Activated CD4-positive, alpha-beta T cell treated with anti-CD3 and anti-CD28 coated beads, Interleukin-2, amount 50 U/mL, for 1 hour (primary cell): ENCODE data around the gene CFAP299.
"Not testable (repeated sequence)": the region's sequence is repeated elsewhere in the genome, so short reads cannot be mapped to it uniquely, and the experiment has no call there.

Source experiments
- DNase-seq: peaks from one replicate; pipeline ENCODE4 v3.0.0-alpha.2; 2020

CFAP299 gene

DNA sequence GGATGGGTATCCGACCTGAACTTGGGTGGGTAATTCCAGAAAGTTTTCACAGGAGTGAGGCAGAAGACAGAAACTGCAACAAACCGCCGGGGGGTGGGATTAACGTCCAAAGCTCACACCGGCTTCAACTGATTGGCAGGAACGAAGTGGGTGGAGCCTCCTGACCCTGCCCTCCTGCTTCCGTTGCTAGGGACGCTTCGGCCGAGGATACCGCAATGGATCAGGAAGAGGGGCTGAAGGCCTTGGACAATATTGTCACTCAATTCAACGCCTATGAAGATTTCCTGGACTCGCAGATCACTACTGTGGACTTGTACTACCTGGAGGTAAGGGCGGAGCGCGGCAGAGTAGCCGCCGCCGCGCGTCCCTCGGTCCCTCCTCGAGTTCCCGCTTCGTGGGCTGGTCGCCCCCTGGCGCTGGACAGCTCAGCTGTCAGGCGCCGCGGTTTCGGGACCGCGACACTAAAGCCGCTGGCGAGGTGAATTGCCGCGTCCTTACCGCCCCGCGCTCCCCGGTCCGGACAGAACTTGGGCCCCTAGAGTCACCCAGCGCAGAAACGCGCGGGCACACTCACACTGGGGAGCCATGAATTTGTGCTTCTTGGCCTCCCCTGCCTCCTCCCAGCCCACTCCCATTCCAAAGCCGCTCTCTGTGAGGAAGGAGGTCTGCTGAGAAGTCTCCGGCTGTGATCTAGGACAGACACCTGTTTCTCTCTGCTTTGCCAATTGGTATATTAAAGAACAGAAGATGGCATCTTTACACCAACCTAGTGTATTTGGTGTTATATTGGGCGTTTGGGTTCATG is at the start of gene CFAP299:
Gene CFAP299 (plus strand): TSS at position 177 of the 805 bp plus-strand sequence.
- peak; percentile 22 for DNase-seq

DNA sequence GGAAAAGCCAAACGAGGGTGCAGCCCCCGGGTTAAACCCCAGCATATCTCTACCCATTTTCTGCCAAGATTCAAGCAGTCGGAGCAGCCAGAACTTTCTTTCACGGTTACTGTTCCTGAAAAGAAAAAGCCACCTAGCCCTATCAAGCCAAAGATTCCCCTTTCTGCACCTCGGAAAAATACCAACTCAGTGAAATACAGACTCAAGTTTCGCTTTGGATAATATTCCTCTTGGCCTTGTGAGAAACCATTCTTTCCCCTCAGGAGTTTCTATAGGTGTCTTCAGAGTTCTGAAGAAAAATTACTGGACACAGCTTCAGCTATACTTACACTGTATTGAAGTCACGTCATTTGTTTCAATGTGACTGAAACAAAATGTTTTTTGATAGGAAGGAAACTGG is 49.1 kb upstream of the CFAP299 start:
- DNase-seq: no peak

DNA sequence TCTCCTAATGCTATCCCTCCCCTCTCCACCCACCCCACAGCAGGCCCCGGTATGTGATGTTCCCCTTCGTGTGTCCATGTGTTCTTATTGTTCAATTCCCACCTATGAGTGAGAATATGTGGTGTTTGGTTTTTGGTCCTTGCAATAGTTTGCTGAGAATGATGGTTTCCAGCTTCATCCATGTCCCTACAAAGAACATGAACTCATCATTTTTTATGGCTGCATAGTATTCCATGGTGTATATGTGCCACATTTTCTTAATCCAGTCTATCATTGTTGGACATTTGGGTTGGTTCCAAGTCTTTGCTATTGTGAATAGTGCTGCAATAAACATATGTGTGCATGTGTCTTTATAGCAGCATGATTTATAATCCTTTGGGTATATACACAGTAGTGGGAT is 44.9 kb upstream of the CFAP299 start:
- DNase-seq: not testable (repeated sequence)

DNA sequence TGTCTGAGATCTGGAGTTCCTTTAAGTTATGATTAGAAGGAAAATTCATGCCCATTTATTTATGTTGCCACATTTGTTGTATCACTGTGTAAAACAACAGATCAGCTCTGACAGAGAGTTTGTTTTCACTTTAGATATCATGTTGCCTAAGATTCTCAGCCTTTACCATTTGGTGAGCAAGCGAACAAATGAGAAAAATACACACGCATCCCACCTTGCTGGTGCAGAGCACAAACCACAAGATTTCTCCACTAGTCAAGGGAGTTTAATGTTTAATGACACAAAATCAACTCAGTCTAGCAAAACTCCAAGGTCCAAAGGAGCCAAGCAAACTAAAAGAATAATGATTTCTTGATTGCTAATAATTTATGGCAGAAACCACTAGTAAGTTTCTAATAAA is 41.3 kb upstream of the CFAP299 start:
- DNase-seq: no peak

DNA sequence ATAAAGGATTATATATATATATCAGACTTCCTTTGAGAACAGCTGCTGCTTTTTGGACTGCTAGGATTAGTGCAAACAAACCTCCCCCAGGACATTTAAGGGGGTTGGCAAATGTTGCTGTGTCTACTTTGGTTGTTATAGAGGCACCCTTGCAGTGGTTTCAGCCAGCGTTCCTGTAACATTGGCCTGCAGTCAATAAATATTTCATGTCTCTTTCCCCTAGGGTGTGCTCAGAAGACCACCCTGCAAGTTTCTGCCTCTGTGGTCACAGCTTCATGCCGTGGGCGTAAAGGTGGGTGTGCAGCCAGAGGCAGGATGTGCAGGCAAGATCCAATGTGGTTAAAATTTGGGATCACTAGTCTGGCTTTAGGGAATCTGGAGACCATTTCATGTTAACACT is 40.2 kb upstream of the CFAP299 start:
- no peak for DNase-seq

DNA sequence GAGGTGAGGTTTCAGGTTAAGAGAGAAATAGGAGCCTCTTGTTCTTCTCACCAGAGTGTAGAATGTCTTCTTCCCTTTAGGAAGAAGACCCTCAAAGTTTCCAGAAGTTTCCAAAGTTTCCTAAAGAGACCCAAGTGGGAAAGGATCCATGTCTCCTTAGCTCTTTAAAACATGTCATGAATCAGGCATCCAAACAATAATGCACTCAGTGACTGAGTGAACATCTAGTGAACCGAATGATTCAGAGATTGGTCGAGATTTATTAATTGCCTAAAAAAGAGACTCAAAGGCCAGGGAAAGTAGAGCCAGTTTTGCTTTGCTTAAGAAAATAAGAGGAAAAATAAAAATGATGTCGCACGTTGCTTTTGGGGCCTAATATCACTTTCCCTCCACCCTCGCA is 39.7 kb upstream of the CFAP299 start:
- DNase-seq: no peak

DNA sequence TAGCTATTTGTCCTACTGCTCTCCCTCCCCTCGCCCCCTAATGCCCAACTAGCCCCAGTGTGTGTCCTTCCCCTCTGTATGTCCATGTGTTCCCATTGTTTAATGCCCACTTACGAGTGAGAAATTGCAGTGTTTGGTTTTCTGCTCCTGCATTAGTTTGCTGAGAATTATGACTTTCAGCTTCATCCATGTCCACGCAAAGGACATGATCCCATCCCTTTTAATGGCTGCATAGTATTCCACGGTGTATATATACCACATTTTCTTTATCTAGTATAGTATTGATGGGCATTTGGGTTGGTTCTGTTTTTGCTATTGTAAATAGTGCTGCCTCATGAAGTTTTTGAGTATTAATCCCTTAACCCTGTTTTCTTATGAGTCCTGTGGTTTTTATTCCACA is 33.6 kb upstream of the CFAP299 start:
- DNase-seq: no peak

DNA sequence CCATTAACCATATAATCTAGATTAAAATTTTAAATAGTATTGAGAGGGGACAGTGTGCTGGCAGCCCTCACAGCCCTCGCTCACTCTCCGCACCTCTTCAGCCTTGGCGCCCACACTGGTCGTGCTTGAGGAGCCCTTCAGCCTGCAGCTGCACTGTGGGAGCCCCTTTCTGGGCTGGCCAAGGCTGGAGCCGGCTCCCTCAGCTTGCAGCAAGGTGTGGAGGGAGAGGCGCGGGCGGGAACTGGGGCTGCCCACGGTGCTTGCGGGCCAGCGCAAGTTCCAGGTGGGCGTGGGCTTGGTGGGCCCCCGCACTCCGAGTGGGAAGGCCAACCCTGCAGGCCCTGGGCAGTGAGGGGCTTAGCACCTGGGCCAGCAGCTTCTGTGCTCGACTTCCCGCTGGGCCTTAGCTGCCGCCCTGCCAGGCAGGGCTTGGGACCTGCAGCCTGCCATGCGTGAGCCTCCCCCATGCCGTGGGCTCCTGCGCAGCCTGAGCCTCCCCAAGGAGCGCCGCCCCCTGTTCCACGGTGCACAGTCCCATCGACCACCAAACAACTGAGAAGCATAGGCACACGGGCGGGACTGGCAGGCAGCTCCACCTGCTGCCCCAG is 32.8 kb upstream of the CFAP299 start:
- DNase-seq: no peak

DNA sequence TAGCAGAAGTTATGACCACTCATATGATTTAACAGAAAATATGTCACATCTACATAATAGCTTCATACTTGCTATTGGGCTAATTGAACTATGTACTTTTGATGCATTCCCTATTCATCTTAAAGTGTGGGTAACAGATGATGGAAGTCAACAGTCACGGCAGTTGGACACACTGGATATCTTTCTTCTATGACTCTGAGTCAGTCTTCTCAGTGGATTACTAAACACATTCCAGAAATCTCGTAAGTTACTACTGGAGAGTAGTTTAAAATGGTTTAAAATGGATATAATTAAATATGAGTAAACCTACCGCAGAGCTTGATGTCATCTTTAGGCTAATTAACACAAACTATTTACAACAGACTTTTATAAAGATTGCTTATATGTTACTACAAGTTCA is 30.1 kb upstream of the CFAP299 start:
- no peak for DNase-seq

DNA sequence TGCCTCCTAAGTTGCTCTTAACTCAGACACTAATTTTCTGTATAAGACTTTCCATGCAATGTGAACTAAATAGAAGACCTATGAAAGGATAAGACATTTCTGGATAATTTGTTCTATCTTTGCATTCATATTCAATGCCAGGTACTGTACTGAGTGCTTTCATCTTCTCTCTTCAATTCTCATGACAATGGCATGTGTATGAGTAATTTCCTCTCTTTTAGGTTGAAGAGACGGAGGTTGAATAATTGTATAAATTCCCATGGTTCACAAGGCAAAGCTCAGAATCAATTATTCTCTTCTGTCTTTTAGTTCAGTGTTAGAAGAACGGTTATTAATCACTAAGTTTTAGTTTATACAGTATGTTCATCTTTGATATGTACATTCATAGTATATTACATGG is 29.3 kb upstream of the CFAP299 start:
- no peak for DNase-seq

DNA sequence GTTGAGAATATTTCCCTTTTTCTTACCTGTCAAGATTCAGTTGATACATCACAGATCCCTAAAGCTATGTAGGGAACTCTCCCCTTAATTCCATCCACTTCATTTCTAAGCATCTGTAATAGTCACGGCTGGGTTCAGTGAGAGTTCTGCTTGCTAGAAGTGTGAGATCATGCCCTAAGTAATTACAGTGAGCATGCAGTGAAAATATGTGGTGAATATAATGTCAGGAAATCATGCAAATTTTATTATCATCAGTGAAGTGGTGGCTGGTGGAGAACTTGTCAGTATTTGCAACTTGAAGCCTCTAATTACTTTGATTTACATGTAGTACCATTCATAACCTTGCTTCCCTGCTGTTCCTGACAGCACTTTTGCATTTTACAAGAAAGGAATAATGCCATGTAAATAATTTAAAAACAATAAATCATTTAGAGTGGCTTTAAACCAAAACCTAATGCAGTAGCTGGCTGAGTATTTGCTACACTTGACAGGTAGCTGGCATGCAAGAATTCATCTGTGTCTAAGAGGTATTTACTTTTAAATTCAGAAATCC is 28.3 kb upstream of the CFAP299 start:
- no peak for DNase-seq

DNA sequence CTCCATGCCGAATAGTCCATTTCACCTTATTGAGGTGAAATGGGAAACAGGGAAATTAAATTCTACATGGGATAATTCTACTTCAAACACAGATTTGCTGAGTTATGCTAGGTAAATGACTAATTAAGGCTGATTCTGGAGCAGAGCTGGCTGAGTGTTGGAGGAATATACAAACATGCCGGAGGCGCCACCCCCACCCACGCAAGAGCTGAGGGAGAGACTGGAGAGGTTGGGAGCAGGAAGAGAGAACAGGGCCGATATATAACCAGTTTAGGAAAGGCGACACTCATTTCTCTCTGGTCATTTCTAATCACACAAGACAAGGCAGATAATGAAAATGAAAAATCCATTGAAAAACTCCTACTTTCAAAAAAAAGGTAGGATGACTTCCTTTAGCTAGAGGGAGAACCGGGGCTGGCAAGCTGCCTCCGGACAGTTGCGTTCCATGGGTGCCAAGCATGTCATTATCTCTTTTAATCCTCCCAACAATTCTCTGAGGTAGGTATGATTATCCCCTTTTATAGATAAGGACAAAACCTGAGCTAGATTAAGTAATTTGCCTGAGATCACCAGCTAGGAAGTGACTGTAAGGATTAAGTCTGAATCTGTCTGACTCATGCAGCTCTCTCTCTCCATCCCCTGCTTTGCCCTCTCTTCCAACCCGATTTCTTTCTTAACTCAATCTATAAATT is 27.6 kb upstream of the CFAP299 start:
- DNase-seq: no peak

DNA sequence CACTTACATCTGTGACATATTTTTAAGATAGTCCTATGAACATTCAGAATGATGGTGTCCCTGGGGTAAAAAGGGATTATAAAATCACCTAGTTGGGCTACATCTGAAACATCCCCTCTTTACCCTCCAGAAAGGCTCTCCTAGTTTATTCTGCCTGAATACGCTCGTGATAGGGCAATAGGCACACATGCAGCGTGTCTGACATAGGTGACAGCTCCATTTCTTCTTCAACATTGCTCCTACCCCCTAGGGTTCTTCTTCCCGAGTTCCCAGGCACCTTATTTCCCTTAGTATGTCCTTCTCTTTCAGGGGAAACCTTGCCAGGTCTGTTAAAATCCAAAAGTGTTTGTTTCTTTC is 27.1 kb upstream of the CFAP299 start:
- DNase-seq: no peak

DNA sequence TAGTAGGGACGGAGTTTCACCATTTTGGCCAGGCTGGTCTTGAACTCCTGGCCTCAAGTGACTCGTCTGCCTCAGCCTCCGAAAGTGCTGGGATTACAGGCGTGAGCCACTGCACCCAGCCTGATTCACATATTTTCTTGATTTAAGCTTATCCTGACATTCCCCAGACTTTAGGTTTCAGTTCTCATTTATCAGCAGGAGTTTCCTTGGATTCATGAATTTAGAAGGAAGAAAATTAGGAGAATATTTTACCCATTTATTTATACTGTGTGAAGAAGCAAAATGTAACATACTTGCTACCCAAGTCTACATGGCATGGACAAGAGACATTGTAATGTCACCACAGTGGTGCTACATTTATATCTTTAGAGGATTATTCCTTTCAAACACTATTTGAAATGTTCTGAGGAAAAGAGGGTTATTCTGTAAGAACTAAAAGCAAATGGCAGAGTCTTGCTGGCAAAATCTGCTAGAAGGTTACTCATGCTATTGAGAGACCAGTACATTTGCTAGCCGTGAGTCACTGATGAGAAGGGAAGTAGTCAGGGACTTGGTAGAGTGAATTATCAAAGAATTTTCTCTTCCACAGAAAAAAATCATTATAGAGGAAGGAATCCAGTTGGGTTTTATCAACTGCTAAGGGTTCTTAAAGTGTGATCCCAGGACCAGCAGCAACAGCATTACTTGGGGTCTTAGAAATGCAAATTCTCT is 26.1 kb upstream of the CFAP299 start:
- DNase-seq: no peak

DNA sequence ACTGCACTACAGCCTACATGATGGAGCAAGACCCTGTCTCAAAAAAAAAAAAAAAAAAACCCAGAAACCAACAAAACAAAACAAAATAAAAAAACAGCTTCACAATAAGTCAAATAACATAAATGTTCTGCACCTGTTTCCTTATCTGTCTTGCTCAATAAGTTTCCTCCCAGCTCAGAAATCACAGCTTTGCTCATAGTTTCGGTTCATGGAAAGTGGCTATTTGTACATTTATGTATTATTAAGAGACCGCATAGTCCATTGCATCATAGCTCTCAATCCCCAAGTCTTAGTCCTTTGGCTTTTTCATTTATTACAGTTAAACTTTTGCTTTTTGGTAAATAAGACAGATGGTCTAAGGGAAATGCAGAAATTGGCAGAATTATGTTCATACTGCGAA is 24.4 kb upstream of the CFAP299 start:
- no peak for DNase-seq

DNA sequence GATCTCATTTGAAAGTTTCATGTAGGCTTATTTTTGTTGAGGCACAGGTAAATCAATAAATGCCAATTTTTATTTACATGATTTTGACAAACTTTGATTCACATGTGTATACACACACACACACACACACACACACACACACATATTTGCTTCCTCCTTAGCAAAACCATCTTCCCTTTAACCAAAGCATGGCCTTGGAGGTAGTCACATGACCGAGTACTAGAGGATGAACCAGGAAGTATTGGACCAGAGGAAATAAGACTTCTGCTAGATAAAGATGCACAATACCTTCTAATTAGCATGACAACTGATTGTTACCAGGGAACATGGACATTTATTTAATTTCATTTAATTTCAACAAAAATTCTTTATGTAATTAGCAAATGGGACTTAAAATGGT is 23.4 kb upstream of the CFAP299 start:
- DNase-seq: no peak

DNA sequence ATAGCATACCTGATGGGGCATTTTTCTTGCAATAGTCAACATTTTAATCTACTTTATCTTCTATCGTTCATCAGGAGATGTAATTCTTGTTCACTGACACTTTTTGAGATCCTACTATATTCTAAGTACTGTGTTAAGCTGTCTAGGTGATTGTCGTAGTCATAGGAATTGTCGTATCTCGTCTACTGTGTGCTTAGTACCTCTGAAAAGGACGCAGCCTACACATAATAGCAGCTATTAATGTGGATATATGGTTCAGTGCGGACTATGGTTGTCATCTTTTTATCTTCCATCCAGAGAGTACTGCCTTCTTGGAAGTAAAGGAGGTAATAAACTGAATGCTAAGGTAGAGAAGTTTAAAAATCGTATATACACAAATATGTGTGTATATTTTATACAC is 21.9 kb upstream of the CFAP299 start:
- DNase-seq: no peak

DNA sequence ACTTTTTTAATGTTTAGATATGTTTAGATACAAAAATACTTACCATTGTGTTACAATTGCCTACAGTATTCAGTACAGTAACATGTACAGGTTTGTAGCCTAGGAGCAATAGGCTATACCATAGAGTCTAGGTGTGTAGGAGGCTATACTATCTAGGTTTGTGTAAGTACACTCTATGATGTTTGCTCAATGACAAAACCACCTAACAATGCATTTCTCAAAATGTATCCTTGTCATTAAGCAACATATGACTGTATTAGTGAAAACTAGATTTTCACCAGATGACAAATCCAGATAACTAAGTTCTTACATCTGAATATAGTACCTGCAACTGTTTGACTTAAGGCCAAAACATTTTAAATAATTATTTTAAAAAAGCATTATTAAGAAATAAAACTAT is 19.7 kb upstream of the CFAP299 start:
- not testable (repeated sequence) for DNase-seq

DNA sequence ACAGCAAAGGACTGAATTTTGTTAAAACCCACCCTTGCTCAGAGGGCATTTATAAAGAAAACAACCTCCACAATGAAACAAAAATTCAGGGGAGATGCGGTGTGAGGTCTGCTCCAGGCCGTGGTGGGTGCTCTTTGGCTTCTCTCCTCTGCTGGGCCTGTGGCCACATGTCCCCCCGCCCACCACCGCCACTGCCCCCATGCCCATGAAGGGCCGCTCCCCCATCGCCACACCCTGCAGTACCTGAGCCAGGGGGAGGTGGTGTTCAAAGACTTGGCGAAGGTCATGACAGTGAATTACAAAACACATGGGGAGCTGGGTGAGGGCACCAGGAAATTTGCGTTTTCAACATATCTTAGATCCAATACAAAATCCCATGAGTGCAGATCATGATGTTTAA is 14.2 kb upstream of the CFAP299 start:
- DNase-seq: no peak

DNA sequence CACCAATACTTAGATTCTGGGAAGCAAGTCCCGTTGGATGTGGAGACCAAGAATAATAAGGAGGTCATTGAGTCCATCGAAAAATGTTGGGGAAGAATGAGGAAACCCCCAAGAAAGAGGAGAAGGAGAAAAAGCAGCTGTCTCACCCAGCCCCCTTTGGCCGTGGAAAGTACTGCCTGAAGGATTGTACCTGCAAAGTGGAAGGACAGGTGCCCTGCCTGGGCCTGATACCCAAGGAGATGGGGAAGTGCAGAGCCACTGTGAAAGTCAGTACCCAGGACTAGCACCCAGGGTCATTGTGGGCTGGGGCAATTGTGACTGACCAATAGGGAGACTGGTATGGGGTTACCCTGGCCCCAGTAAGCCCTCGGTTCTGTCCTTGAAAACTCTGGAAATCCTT is 13.8 kb upstream of the CFAP299 start:
- no peak for DNase-seq

DNA sequence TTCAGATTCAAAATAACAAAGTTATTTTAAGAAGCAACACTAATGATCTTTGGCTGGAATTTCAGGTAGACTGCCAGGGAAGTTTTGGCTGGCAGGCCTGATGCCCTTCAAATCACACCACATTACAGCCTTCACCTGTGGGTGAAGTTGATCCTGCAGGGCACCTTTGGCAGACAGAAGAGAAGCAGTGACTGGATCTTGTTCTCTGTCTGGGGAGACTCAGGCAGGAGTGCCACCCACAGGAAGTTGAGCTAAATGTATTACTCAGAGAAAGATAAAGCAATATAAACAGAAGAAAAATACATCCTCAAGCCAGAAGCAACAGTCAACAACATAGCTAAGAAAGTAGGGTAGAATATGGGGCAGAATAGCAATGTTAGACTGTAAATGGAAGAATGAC is 12.8 kb upstream of the CFAP299 start:
- no peak for DNase-seq

DNA sequence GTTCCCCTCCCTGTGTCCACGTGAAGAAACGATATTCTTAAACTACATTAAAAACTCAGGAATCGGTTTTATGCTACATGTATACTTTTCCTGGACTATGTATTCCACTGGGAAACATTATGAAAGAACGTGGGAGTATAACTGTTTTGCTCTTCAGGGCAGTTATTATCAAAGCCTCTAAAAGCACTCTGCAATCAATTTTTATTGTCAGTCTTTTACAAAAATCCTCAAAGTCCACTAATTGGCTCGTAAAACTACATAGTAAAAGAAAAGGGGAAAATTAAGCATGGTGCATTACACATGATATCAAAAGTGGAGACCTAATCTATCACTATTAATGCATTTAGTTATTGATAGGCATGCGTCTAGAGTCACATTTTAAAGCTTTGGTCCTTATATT is 11.4 kb upstream of the CFAP299 start:
- DNase-seq: no peak

DNA sequence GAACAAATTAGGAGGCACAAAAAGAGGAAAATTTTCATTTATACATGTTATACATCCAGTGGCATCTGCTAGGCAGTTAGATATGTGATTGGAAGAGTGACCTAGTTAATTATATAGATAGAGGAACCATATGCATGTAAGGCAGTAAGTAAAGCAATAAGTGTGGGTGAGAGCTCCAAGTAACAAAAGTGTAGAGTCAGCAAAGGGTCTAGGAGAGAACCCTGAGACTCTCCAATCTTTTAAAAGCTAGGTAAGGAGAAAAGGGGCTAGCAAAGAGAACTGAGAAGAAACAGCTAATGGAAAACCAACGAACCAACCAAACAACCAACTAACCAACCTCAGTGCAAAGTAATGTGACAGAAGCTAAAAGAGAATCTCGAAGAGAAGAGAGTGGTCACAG is 3.8 kb upstream of the CFAP299 start:
- no peak for DNase-seq
